ENCODE data around the gene MRFAP1. TPM values are rescaled to one million over a fixed set of nuclear protein-coding genes. Genes with fewer than 3 reads are reported as not detected.

Gene MRFAP1
- total and polyA plus RNA-seq, 10 of the 15 experiments (the other 5 are each of a cell fraction or from before 2014, with no cell fraction given) = 18.7 to 105 (median 80.8) TPM

GRCh38 chr4:6686104-6686787 lies 45.8 kb downstream of the MRFAP1 start:
- ATAC-seq (no peak), FAIRE-seq (no peak), DNase-seq (ENCODE audit: low read depth, low spot score) (no peak)
- ChIA-PET CTCF (no interaction called here), RAD21 (ENCODE audit: unreplicated experiment) (interaction anchor here (0.5 kb wide), 1 partner anchor 12 kb away, joined by 6 read pairs; no protein-coding TSS in a partner anchor), POLR2A (no interaction called here), SMC1A (ENCODE audit: uncharacterized antibody, unreplicated experiment) (no interaction called here)
- intact Hi-C loops (cut with micrococcal nuclease; ENCODE audit: unreplicated experiment) (no loop called here), in situ Hi-C loops (cut with MboI) (no loop called here)
- H3K4me3 ChIP-seq = no peak overlapping the region
- H3K36me3 ChIP-seq (ENCODE audit: control insufficient read depth in 2 of 2, insufficient read depth in 2 of 2, low read length in 1 of 2) = no peaks in the 10 kb centered on the region
- no peak overlapping the region for H2AFZ ChIP-seq (ENCODE audit: control insufficient read depth, low read depth, low read length)
- peaks cover 11% of the 10 kb centered on the region for H3K4me1 ChIP-seq (ENCODE audit: control insufficient read depth, insufficient read depth, low read length)
- no peak overlapping the region for H3K4me2 ChIP-seq (ENCODE audit: control insufficient read depth, insufficient read depth)
- no peak overlapping the region for H3K27ac ChIP-seq (ENCODE audit: control insufficient read depth, insufficient read depth)
- no peak overlapping the region for H3K9ac ChIP-seq (ENCODE audit: control insufficient read depth, insufficient read depth, low read length)
- no peaks in the 10 kb centered on the region for H3K79me2 ChIP-seq (ENCODE audit: control insufficient read depth, insufficient read depth, low read length)
- no peaks in the 10 kb centered on the region for H4K20me1 ChIP-seq (ENCODE audit: control insufficient read depth, insufficient read depth)
- no peaks in the 10 kb centered on the region for H3K27me3 ChIP-seq (replicated peaks in 1 of 2; ENCODE audit: control insufficient read depth in 2 of 2, insufficient read depth in 2 of 2, low read length in 1 of 2)
- no peaks in the 10 kb centered on the region for H3K9me3 ChIP-seq (replicated peaks; ENCODE audit: control insufficient read depth, insufficient read depth, low read length)
- BruUV-seq (replicated peaks) = no TSS peak
- WGBS (ENCODE audit: insufficient coverage, insufficient replicate concordance, low lambda C conversion rate, missing lambda C conversion rate) = 57% methylated on average over 4 of the region's 4 CpGs
- no peak for TF ChIP-seq PML (IDR thresholded peaks at IDR 0.05; ENCODE audit: low read length)
- TF ChIP-seq CREM (IDR thresholded peaks at IDR 0.05; ENCODE audit: low read depth) = no peak
- no peak for TF ChIP-seq IRF4 (IDR thresholded peaks at IDR 0.05; ENCODE audit: low read depth, low read length)
- TF ChIP-seq ASH2L (IDR thresholded peaks at IDR 0.05; ENCODE audit: borderline replicate concordance, low read depth) = no peak
- TF ChIP-seq, protein P1, sequence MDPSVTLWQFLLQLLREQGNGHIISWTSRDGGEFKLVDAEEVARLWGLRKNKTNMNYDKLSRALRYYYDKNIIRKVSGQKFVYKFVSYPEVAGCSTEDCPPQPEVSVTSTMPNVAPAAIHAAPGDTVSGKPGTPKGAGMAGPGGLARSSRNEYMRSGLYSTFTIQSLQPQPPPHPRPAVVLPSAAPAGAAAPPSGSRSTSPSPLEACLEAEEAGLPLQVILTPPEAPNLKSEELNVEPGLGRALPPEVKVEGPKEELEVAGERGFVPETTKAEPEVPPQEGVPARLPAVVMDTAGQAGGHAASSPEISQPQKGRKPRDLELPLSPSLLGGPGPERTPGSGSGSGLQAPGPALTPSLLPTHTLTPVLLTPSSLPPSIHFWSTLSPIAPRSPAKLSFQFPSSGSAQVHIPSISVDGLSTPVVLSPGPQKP (IDR thresholded peaks at IDR 0.05; ENCODE audit: low read depth, low read length) = no peak
- TF ChIP-seq, protein P2, sequence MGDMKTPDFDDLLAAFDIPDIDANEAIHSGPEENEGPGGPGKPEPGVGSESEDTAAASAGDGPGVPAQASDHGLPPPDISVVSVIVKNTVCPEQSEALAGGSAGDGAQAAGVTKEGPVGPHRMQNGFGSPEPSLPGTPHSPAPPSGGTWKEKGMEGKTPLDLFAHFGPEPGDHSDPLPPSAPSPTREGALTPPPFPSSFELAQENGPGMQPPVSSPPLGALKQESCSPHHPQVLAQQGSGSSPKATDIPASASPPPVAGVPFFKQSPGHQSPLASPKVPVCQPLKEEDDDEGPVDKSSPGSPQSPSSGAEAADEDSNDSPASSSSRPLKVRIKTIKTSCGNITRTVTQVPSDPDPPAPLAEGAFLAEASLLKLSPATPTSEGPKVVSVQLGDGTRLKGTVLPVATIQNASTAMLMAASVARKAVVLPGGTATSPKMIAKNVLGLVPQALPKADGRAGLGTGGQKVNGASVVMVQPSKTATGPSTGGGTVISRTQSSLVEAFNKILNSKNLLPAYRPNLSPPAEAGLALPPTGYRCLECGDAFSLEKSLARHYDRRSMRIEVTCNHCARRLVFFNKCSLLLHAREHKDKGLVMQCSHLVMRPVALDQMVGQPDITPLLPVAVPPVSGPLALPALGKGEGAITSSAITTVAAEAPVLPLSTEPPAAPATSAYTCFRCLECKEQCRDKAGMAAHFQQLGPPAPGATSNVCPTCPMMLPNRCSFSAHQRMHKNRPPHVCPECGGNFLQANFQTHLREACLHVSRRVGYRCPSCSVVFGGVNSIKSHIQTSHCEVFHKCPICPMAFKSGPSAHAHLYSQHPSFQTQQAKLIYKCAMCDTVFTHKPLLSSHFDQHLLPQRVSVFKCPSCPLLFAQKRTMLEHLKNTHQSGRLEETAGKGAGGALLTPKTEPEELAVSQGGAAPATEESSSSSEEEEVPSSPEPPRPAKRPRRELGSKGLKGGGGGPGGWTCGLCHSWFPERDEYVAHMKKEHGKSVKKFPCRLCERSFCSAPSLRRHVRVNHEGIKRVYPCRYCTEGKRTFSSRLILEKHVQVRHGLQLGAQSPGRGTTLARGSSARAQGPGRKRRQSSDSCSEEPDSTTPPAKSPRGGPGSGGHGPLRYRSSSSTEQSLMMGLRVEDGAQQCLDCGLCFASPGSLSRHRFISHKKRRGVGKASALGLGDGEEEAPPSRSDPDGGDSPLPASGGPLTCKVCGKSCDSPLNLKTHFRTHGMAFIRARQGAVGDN (IDR thresholded peaks at IDR 0.05) = no peak
- TF ChIP-seq LARP7 (IDR thresholded peaks at IDR 0.05) = no peak
- no peak for TF ChIP-seq CHD1 (IDR thresholded peaks at IDR 0.05; ENCODE audit: low read depth, low read length)
- TF ChIP-seq, protein P3, sequence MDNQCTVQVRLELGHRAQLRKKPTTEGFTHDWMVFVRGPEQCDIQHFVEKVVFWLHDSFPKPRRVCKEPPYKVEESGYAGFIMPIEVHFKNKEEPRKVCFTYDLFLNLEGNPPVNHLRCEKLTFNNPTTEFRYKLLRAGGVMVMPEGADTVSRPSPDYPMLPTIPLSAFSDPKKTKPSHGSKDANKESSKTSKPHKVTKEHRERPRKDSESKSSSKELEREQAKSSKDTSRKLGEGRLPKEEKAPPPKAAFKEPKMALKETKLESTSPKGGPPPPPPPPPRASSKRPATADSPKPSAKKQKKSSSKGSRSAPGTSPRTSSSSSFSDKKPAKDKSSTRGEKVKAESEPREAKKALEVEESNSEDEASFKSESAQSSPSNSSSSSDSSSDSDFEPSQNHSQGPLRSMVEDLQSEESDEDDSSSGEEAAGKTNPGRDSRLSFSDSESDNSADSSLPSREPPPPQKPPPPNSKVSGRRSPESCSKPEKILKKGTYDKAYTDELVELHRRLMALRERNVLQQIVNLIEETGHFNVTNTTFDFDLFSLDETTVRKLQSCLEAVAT (IDR thresholded peaks at IDR 0.05) = no peak
- TF ChIP-seq SMAD1 (IDR thresholded peaks at IDR 0.05; ENCODE audit: low read depth, partially characterized antibody) = no peak
- no peak for TF ChIP-seq POLR2AphosphoS5 (IDR thresholded peaks at IDR 0.05; ENCODE audit: low read length)
- no peak for TF ChIP-seq TCF3 (IDR thresholded peaks at IDR 0.05; ENCODE audit: borderline replicate concordance, insufficient read depth, low read depth, low read length)
- TF ChIP-seq IKZF1 (conservative IDR thresholded peaks at IDR 0.05) = no peak
- TF ChIP-seq HDAC6 (IDR thresholded peaks at IDR 0.05; ENCODE audit: unreplicated experiment) = no peak
- no peak for TF ChIP-seq CBX5 (IDR thresholded peaks at IDR 0.05; ENCODE audit: low read depth)
- no peak for TF ChIP-seq CHD2 (IDR thresholded peaks at IDR 0.05; ENCODE audit: borderline replicate concordance, low read depth, low read length)
- no peak for TF ChIP-seq RAD51 (IDR thresholded peaks at IDR 0.05)

Measured in GM12878 (cell line).